Hepatocyte (in vitro differentiated cells): ENCODE measurements around the gene PTPN9.
"Not testable (repeated sequence)": the region's sequence is repeated elsewhere in the genome, so short reads cannot be mapped to it uniquely, and the experiment has no call there.

Experiments
- CTCF ChIP-seq: fragments of 200-600 bp; sonication (generic); IDR thresholded peaks from 2 replicates; pipeline ENCODE4 v1.5.1; 2016; ENCODE audit warnings: antibody characterized with exemption, mild to moderate bottlenecking; ENCODE audit not compliant: poor library complexity
- EZH2 ChIP-seq: fragments of 200-600 bp; sonication (generic); IDR thresholded peaks from 2 replicates; pipeline ENCODE4 v1.6.1; 2016; ENCODE audit warnings: antibody characterized with exemption, mild to moderate bottlenecking, borderline replicate concordance

GRCh38 chr15:75558955-75559354, 20.2 kb downstream of the PTPN9 start:
- TF ChIP-seq CTCF, EZH2: not testable (repeated sequence)
